ENCODE data around the gene C2orf66. TPM values are rescaled to one million over a fixed set of nuclear protein-coding genes. Genes with fewer than 3 reads are reported as not detected.

The C2orf66 gene
- total RNA-seq, 4 donors from 2014 or later: 0.13 TPM; not detected in 3

DNA sequence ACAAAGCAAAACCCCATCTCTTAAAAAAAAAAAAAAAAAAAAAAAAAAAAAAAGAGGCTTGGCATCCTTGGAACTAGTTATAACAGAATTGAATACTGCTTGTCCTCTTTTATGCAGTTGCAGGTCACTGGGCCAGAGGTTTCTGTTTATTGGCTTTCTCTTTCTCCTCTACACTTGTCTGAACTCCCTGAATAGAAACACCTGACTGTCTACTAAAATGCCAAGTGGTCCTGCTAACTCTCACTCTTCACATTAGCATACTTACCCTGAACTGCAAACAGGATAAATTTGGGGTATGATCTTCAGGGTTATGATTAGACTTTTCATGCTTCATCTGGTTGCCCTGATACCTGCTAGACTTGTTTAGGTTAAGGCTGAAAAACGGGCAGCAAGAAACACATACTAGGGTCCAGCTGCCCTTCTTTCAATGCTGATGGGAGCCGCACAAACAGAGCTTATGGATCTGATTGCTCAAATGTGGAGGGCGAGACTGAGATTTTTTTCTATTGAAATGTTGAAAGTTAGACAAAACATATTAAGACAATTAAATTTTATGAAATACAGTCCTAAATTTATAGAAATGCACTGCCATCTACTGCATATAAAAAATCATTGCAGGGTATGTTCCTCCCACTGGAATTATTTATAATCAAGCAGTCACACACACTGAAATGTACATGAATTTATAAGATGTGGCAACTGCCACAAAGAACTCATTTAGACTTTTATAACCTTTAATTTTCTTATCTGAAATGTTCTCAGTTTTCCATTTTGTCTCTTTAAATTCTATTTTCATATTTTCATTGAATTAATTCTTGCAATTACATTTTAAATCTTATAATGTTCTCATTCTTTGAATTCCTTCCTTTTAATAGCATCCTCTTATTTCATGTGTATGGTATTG lies 50.4 kb downstream of the C2orf66 start:
- DNase-seq (ENCODE audit: low spot score in 2 of 2): no peak
- TF ChIP-seq, protein P1, sequence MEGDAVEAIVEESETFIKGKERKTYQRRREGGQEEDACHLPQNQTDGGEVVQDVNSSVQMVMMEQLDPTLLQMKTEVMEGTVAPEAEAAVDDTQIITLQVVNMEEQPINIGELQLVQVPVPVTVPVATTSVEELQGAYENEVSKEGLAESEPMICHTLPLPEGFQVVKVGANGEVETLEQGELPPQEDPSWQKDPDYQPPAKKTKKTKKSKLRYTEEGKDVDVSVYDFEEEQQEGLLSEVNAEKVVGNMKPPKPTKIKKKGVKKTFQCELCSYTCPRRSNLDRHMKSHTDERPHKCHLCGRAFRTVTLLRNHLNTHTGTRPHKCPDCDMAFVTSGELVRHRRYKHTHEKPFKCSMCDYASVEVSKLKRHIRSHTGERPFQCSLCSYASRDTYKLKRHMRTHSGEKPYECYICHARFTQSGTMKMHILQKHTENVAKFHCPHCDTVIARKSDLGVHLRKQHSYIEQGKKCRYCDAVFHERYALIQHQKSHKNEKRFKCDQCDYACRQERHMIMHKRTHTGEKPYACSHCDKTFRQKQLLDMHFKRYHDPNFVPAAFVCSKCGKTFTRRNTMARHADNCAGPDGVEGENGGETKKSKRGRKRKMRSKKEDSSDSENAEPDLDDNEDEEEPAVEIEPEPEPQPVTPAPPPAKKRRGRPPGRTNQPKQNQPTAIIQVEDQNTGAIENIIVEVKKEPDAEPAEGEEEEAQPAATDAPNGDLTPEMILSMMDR (IDR thresholded peaks at IDR 0.05): no peak
- TF ChIP-seq POLR2A (IDR thresholded peaks at IDR 0.05): no peak
- WGBS, 2 donors: 51 to 57% methylated on average over 3 of the region's 3 CpGs
- no peak overlapping the region for H3K4me3 ChIP-seq (ENCODE audit: low read depth, poor library complexity, severe bottlenecking)
- intact Hi-C loops (cut with DNase I; ENCODE audit: low total_unique reads): no loop called here

Other genes with a start within 250 kb of the C2orf66 start
- gene HECW2, start 215.8 kb downstream of the C2orf66 start, total RNA-seq: 1 to 10 TPM; 1.8 to 5.3 (median 4.9) TPM
- 1 to 10 TPM in 2 of 4 donors, under 1 TPM in 2; 0.22 to 3.4 (median 1.3) TPM for gene CCDC150, start 169.6 kb downstream of the C2orf66 start, total RNA-seq
- 10 to 100 TPM; 22.9 to 29.6 (median 26.3) TPM for gene GTF3C3, start 9.7 kb downstream of the C2orf66 start, total RNA-seq
- 10 to 100 TPM; 20.0 to 25.4 (median 23.6) TPM for gene PGAP1, start 117.4 kb upstream of the C2orf66 start, total RNA-seq

All from lower leg skin (tissue), 4 donors.